Left lung (tissue), 10 donors: ENCODE measurements around the gene ATP2B1. TPM values are rescaled to one million over a fixed set of nuclear protein-coding genes. Genes with fewer than 3 reads are reported as not detected.

Experiments
- ATAC-seq: fragments of 200-7000 bp; cut with Tn5 transposase; one replicate; pipeline ENCODE4 v1.9.1; 2020; ENCODE audit warnings: moderate library complexity
- DNase-seq, 4 donors: peaks; one replicate each; pipeline ENCODE4 v3.0.0-alpha.2; 2013 to 2020
- H3K27ac ChIP-seq, 2 donors: fragments of 200-600 bp; sonication (generic) in 1 of 2; one replicate each; pipeline versions ENCODE4 v1.5.0 to v1.8.0; 2020 to 2021
- H3K27me3 ChIP-seq, 2 donors: fragments of 200-600 bp; sonication (generic) in 1 of 2; one replicate each; pipeline versions ENCODE4 v1.5.0 to v1.8.0; 2020 to 2021
- H3K36me3 ChIP-seq, 2 donors: fragments of 200-600 bp; sonication (generic) in 1 of 2; one replicate each; pipeline versions ENCODE4 v1.5.0 to v1.8.0; 2020 to 2021
- H3K4me1 ChIP-seq, 2 donors: fragments of 200-600 bp; one replicate each; pipeline ENCODE4 v1.8.0; 2021
- H3K4me3 ChIP-seq, 2 donors: fragments of 200-600 bp; sonication (generic) in 1 of 2; one replicate each; pipeline versions ENCODE4 v1.5.0 to v1.8.0; 2020 to 2021; ENCODE audit warnings: mild to moderate bottlenecking in 1 of 2
- H3K9me3 ChIP-seq, 2 donors: fragments of 200-600 bp; sonication (generic) in 1 of 2; one replicate each; pipeline versions ENCODE4 v1.5.0 to v1.8.0; 2020 to 2021
- intact Hi-C, 2 donors: fragments of 100-400 bp; cut with DNase I; formaldehyde crosslinking; loops; one replicate each; pipeline versions ENCODE4 v1.11.2 to v1.14.2; 2022
- polyA plus RNA-seq, 6 donors: library from polyadenylated mRNA; unstranded; fragments of 120-200 nt; gene quantifications; one replicate each; pipeline ENCODE4 v1.2.1, GENCODE V29; 2013; ENCODE audit not compliant: insufficient read length in 6 of 6
- total RNA-seq, 2 donors: library from RNA; stranded (reverse); fragmentation: NEBNext Ultra II Directional; extraction: Animal tissue kit (Norgen Biotek cat#: 25700); gene quantifications; one replicate each; pipeline ENCODE4 v1.2.1, GENCODE V29; 2021
- TF ChIP-seq, protein P1 (sequence below), 2 donors: fragments of 200-600 bp; sonication (generic) in 1 of 2; IDR thresholded peaks; one replicate each; pipeline versions ENCODE4 v1.5.0 to v1.8.0; 2021; ENCODE audit warnings: antibody characterized with exemption in 2 of 2
- donor health status: DM: no; HTN: yes; CAD: no.
- donor health status: DM: no; HTN: no; CAD: no.

The ATP2B1 gene
- total and polyA plus RNA-seq, 8 donors, result 29.4 to 96.6 (median 88.7) TPM

GRCh38 chr12:89552376-89552775, 156.3 kb downstream of the ATP2B1 start:
- intact Hi-C loops, result no loop called here
- H3K9me3 ChIP-seq, result no peaks in the 10 kb centered on the region
- H3K4me3 ChIP-seq, result no peak overlapping the region
- H3K27me3 ChIP-seq, result no peaks in the 10 kb centered on the region
- no peak overlapping the region for H3K27ac ChIP-seq
- TF ChIP-seq, protein P1, sequence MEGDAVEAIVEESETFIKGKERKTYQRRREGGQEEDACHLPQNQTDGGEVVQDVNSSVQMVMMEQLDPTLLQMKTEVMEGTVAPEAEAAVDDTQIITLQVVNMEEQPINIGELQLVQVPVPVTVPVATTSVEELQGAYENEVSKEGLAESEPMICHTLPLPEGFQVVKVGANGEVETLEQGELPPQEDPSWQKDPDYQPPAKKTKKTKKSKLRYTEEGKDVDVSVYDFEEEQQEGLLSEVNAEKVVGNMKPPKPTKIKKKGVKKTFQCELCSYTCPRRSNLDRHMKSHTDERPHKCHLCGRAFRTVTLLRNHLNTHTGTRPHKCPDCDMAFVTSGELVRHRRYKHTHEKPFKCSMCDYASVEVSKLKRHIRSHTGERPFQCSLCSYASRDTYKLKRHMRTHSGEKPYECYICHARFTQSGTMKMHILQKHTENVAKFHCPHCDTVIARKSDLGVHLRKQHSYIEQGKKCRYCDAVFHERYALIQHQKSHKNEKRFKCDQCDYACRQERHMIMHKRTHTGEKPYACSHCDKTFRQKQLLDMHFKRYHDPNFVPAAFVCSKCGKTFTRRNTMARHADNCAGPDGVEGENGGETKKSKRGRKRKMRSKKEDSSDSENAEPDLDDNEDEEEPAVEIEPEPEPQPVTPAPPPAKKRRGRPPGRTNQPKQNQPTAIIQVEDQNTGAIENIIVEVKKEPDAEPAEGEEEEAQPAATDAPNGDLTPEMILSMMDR (IDR thresholded peaks at IDR 0.05), result no peak
- H3K4me1 ChIP-seq, result no peaks in the 10 kb centered on the region
- ATAC-seq, result no peak
- H3K36me3 ChIP-seq, result no peaks in the 10 kb centered on the region
- DNase-seq, result no peak

DNA sequence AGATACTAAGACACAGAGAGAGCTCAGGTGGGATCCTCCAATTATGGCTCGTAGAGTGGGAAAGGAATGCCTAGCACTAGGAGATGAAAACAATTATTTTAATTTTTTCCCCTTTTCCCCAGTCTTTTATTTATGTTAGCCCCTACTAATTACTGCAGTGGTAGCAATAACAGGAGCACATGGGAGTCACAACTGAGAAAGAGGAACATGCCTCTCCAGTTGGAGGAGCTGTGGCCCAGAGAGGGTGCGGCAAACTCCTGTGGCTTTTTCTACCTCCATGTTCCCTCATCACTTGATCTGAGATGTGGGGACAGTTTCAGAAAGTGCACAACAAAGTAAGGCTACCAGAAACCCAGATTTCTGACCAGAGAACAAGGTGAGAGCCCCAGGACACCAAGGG, 156.9 kb downstream of the ATP2B1 start:
- Histone ChIP-seq H3K27ac (no peak overlapping the region), H3K36me3 (no peaks in the 10 kb centered on the region), H3K4me1 (no peaks in the 10 kb centered on the region), H3K9me3 (no peaks in the 10 kb centered on the region), H3K4me3 (no peak overlapping the region), H3K27me3 (no peaks in the 10 kb centered on the region)
- TF ChIP-seq, protein P1 (IDR thresholded peaks at IDR 0.05), result no peak
- ATAC-seq, result no peak
- intact Hi-C loops, result no loop called here
- no peak for DNase-seq

DNA sequence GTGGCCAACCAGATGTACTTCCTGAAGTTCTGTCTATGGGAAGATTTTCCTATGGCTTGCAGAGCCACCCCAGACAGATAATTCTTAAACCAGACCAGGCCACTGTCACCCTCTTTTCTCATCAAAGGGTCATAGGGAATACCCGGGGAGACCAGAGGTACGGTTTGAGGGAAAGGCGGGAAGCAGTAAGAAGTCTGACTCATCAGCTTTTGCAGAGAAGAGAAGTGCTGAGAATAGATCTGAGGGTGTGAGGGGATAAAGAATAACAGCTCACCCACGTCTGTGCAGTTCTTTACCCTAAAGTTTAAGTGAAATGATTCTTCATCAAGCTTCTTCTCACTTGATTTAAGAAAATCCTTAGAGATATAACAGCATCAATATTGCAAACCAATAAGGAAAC, 161.5 kb downstream of the ATP2B1 start:
- Histone ChIP-seq H3K27ac (no peak overlapping the region), H3K27me3 (no peaks in the 10 kb centered on the region), H3K9me3 (no peaks in the 10 kb centered on the region), H3K4me1 (peaks cover 0 to 27% of the 10 kb centered on the region in 2 donors), H3K36me3 (no peaks in the 10 kb centered on the region), H3K4me3 (no peak overlapping the region)
- no peak for DNase-seq
- intact Hi-C loops, result no loop called here
- TF ChIP-seq, protein P1 (IDR thresholded peaks at IDR 0.05), result no peak
- no peak for ATAC-seq

- Histone ChIP-seq H3K27ac (no peak overlapping the region), H3K36me3 (no peaks in the 10 kb centered on the region), H3K27me3 (no peaks in the 10 kb centered on the region), H3K9me3 (no peaks in the 10 kb centered on the region), H3K4me3 (no peak overlapping the region), H3K4me1 (peaks cover 0 to 27% of the 10 kb centered on the region in 2 donors)
- intact Hi-C loops, result no loop called here
- ATAC-seq, result no peak
- TF ChIP-seq, protein P1 (IDR thresholded peaks at IDR 0.05), result no peak
- DNase-seq, result no peak
These were observed 162.5 kb downstream of the ATP2B1 start for GRCh38 chr12:89546151-89546550.

- DNase-seq, result peak in 3 of 4 donors; percentile 24 to 68 (median 42)
- H3K27ac ChIP-seq, result peak overlapping the region in 1 of 2 donors; percentile 13
- ATAC-seq, result peak; percentile 37
- TF ChIP-seq, protein P1 (IDR thresholded peaks at IDR 0.05), result no peak
- no peak overlapping the region for H3K4me3 ChIP-seq
- H3K36me3 ChIP-seq, result peaks cover 0 to 4% of the 10 kb centered on the region in 2 donors
- intact Hi-C loops, result no loop called here
- peaks cover 0 to 27% of the 10 kb centered on the region in 2 donors for H3K4me1 ChIP-seq
- no peaks in the 10 kb centered on the region for H3K27me3 ChIP-seq
- H3K9me3 ChIP-seq, result no peaks in the 10 kb centered on the region
These were observed 163.9 kb downstream of the ATP2B1 start for GRCh38 chr12:89544681-89545184.
